Activated CD4-positive, alpha-beta T cell treated with anti-CD3 and anti-CD28 coated beads for 4 hours (primary cell): Measurements from ENCODE around the gene BLID.

Experiments used
- DNase-seq, 2 donors: peaks; one replicate each; pipeline ENCODE4 v3.0.0-alpha.2; 2020

Gene BLID, protein sequence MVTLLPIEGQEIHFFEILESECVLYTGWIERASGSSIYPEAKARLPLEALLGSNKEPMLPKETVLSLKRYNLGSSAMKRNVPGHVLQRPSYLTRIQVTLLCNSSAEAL

DNA sequence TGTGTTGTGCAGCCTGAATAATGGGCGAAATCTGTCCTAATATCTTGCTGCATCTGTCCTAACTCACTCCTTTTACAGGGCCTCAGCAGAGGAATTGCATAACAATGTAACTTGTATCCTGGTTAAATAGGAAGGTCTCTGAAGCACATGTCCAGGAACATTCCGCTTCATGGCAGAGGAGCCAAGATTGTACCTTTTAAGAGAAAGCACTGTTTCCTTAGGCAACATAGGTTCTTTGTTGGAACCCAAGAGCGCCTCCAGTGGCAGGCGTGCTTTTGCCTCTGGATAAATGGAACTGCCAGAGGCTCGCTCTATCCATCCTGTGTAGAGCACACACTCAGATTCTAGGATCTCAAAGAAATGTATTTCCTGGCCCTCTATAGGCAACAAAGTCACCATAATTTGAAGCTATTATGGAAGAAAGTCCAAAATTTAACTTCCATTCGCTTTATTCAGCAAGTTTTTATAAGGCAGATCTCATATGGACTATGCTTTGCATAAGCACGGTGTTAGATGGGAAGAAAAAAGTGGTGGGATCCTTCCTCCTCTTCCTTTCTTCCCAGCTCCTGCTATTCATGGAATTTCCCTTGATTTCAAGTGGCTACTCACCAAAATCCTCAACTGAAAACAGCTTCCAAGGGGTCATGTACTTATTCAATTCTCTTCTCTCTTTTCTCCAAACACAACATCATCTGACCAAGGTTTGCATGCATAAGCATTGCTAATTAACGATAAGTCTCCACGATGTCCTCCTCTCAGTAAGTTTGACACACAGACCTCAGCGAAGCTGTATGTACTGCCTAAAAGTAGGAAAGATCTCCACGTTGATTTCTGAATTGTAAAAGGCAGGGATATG is at the start of gene BLID:
BLID (minus strand) TSS at position 692 of the 856 bp plus-strand sequence; CDS start at position 399, 293 bp downstream.
- no peak for DNase-seq

DNA sequence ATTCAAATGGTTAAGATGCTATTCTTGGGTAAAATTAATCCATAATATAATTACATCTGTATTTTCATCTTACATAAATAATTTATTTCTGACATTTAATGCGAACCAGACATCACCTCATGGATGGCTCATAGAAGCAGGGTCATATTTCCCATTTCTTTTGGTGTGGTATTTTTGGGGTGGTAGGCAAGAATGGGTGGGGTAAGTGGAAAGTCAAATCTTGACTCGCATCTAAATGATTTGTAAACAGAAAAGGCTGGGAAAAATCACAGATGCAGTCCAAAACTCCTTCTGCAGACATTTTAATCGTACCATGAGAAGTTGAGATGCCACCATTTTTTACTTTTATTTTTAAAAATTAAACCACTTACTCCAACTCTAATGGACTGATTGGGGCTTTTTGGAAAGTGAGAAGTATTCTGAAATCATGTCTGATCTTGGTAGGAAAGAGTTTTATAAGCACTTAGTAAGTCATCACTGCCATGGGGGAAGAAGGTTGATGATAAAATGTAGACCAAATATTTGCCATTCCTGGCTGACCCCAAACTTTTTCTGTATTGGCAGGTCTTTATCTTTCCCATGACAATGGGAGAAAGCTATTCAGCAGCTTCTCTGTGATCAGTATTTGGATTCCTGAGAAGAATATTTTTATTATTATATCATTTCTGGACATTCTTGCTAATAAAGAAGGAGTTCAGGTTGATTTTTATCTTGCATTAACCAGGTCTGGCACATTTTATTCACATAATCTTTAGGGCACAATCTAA is 47.2 kb upstream of the BLID start:
- DNase-seq = no peak

DNA sequence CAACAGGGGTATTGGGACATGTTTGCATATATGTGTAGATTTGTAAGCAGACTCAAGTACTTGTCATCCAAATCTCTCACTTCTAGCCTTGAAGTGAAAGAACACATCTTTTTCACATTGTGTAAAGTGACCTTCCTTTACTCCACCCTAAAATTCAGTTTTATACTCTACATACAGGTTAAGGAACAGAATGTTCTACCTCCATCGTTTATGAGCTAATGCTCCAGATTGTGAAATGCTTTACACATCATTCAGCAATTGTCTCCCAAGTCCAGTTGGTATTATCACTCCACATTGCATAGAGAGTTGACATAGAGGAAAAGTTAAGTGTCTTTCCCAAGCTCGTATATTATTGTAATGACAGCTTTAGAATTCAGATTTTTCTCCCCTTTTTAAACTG is 46.1 kb upstream of the BLID start:
- no peak for DNase-seq

DNA sequence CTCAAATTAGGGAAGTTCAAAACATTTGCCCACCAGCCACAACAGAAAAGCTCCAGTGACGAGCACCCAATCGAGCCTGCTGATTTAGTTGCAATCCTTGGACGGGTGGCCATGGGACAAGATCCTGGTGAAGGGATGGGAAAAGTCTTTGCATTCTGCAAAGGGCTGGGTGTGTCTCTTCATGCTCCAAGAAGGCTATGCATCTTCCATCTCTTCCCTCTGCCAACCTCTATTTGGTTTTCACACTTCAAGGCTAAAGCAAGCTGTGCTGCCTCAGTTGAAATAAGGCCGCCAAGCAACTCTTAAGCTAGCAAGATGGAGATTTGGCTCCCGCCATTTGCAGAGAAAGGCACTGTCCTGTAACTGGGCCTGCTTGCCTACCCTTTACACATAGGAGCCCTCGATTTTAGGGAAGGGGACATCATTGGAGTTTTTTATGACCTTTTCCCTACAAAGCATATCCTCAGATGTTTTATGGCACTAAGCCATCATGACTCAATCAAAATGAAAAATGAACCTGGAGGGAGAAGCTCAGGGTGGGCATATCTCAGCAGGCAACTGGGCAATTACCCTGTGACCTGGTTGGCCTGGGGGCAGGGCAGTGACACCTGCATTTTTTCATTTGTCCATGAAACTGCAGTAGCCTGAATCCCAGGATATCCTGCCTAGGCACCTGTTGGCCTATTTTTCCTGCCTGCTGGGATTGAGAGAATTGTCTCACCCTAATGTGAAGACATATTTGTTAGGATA is 45.0 kb upstream of the BLID start:
- no peak for DNase-seq

DNA sequence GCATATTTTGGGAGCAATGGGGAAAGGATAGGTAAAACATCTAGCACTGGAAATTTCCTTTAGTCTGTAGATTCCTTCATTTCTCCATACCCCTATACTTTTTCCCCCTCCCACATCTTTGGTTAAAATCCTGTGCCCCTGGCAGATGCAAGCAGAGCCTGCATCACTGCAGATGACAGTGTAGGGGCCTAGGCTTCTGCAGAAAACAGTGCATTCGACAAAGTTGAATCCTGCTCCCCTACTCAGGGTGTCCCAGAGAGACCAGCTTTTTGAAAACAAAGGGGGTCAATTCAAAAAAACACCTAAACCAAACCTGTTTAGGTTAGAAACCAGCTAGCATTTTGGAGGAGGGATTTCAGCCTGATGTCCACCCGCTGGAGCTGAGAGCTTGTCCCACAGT is 43.8 kb upstream of the BLID start:
- no peak for DNase-seq

DNA sequence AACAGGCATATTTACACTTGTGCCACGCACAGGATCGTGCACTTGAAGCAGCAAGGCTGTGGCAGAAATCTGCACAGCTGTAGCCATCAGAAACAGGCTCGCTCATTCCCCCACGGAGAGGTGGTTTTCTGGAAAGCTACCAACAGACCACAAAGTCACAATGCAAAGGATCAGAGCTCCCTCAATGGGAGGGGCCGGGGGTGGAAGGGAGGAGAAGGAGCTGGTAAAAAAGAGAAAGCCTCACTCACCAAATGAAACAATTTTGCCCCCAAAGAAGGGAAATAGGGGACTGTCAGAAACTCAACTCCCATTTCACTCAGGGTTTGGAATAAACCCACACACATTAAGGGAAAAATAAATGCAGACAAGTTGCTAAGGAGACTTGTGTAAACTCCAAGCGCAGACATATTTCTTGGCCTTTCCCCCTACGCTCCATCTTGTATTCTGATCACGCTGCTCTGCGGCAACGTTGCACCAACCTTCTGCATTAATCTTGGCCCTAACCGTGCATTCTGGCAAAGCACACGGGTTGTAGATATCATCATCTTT is 43.2 kb upstream of the BLID start:
- no peak for DNase-seq

DNA sequence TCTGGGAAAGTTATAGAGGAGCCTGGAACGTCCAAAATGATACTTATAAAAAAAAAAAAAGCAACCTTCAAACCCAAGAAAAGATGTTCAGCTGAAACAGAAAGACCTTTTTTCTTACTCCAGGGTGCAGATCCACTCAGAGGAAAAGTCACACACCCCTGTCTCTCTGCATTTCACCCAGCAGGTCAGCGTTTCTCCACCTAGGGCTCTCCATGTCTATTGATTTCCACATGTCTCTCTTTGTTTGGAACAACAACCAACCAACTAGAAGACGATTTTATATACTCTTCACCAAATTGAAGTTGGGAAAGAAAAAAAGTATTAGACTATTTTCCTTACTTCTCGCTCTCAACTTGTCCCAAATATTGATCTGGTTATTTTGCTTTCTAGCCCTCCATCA is 42.2 kb upstream of the BLID start:
- no peak for DNase-seq

DNA sequence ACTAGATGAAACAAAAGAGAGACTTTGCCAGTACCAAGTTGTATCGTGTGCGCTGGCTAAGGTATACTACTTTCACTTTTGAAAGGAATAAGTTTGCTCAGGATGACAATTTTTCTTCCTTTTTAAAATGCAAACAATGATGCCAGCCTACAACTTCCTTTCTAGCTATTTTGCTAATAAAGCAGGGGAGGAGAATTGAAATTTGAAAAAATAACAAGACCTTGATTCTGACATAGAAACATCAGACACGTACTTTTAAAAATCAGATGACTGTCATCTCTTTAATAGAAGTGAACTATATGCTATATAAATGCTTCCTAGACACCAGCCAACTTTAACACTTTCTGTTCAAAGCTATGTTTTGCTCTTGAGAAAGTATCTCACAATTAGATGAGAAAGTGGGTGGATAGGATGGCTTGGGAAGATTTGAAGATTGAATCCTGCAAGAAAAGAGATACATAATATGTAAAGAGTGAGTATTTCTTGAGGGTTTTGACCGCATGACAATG is 41.7 kb upstream of the BLID start:
- DNase-seq = no peak

DNA sequence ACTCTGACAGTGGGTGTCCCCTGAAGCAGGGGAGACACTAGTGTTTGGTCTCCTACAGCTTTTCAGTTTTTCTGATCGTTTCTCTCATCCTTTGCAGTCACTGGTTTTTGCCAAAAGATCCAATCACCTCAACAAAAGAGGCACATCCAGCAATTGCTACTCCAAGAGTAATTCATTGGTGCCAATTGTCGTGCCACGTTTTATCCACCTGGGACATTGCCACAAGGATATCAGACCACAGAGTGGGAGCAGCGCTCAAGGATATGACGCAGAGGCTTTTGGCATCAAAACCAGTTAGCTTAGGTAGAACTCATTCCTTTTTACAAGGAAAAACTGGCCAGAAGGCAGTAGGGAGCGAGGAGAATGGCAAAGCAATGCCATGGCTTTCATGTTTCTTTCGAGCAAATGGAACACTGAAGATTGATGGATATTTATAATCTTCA is 40.9 kb upstream of the BLID start:
- DNase-seq = no peak

DNA sequence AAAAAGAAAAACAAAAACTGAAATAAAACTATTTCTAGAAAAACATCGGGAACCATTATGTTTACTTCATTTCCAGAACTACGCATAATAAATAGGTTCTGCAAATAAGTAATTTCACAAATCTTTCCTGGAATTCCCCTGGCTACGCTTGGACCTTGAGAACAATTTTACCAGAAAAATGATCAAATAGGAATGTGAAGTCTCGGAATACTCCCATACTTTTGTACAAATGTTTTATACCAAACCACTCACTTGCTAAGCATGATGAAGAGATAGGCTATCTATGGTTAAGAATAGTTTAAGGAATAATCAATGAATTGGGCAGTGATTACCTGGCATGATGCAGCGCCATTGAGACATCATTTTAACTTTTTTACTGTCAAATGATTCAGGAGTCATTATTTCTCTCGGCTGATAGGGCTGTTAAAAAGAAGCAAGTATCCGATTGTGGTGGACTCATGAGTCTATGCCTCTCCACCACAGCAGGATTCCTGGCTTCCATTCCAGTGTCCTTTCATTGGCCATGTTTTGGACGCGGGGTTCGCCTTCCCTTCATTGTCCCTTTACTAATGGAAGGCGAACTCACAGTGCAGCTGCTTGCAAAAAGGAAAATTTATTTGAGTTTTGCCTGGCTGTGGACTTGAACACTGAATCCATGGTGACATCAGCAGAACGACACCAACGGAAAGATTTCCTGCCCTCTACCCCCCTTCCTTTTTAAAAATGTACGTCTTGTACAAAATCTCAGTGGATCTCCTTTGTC is 39.9 kb upstream of the BLID start:
- DNase-seq = no peak

DNA sequence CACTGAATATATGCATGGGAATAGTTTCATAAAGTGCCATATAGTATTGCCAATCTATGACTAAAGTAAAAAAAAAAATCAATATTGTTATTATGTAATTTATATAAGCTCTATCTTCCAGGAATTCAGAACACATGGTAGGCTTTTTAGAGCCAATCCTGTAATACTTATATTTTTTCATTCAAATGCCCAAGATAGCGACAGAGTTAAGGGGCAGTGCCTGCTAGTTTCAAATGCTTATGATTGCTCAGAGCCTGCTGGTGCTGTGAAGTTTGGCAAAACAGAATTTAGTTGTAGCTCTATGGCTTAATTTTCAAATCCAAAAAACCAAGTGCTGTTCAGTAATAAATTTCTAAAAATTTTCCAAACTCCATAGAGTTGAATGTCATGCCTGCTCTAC is 39.0 kb upstream of the BLID start:
- DNase-seq = no peak

DNA sequence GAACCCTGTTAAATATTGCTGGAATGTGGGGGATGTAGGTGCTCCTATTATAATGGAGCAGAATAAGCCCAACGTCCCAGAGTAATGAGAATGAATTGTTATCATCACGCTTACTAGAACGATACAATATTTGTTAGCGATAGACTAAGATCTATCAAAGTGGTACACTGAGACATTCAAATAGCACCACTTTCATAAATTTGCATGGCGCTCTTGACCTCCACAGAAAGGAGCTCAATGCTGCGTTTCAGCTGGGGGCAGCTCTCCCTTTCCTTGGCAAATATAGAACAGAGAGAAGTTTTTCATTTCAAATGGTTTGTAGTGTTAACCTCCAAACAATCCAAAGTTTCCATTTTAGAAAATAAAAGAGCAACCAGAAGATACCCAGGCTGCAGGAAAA is 38.2 kb upstream of the BLID start:
- no peak for DNase-seq

DNA sequence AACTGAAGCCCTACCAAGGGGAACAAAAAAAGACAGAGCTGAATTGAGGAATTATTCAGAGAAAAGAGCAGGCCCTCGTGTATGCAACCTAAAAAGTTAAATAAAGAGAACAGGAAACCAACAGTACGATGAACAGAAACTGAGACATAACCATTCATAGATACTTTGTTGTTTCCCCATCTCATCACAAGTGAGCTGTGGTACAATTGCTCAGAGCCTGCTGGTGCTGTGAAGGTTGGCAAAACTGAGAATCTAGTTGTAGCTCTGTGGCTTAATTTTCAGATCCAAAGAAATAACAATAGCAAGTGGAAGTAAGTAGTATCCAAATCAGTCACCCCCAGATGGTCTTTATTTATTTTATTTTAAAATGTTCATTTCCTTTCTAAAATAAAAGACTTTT is 37.7 kb upstream of the BLID start:
- DNase-seq = no peak

DNA sequence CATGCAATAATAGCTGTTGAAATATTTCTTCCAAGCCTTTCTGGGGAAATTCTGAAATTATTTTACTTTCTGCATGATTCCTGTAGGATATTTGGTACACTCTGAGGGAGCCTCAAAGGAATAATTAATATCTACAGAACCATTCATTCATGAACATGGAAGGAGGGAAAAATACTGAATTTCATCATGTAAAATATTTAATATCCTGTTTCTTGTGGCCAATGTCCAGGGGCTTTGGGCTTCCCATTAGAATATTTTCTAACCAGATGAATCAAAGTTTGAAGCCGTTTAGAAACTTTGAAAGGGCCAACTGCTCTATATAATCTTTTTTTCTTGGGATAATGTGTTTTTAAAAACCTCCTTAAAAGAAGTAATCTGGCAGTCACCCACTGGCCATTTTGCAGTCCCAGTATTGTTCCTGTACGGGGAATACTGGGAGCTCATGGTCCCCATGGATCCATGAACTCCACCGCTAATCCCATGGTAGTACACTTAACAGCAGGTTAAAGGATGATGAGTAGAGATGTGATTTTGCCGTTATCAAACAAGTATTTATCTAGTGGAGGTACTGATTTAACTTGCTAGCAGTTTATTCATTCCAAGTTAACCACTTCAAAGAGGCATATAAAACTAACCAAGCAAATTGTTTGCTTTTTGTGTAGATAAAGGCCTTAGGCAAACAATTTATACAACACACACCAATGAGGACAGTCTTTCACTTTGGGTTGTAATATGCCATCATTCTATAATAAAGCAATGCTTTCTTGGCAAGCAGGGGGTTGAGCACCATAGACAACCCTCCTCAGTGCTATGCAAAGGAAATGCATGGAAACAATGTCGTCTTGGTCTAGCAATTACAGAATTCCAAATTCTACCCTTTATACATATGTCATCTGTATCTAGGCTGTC is 34.5 kb upstream of the BLID start:
- no peak for DNase-seq

DNA sequence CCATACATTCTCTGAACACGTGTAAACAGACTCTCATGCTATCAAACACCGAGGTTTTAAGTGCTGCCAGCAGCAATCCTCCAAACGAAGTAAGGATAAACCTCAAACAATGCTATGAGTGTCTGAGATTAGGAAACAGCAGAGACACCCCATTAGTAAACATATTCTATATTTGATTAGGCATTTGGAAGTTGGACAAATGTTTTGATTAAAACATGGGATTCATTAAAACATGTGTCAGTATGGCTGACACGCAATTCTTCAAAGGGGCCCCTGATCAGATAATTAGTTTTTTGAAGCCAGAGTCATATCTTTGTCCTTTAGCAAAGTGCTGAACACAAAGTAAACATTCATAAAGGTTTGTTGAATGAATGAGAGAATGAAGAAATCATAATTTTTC is 33.2 kb upstream of the BLID start:
- no peak for DNase-seq

DNA sequence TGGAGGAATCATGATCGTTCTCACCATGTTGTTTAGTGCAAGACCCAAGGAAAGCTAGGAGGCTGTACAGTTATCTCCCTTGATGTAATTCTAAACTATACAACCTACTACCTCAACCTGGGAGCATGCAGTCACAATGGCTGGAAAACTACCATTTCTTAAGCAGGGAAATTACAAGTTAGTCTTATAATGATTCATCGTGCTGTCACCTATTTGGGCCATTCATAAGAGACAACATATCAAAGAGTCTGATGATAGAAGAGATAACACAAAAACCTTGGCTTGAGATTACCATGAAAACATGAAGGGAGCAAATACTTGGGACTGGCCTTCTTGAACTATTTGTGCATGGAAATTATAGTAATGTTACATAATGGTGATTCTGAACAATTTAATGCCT is 30.5 kb upstream of the BLID start:
- no peak for DNase-seq

DNA sequence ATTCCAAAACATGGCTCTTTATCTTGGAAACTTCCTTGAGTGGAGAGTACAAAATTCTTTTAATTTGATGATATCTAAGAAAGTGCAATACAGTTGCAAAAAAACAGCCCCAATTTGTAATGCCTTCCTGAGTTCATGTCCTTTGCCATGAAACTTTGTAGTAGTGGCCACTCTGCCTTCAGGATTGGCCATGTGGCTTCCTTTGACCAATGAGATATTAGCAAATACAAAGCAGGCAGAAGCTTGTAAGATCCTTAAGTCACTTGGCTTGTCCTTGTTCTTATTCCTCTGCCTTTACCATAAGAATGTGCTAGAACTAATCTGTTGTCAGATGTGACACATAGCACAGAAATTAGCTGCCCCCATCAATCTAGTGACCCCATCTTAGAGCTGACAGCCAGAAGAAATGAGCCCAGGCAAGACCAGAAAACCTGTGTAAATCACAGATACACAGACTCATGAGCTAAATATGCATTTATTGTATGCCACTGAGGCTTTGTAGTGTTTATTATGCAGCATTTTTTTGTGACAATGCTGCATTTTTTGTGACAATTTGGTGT is 29.8 kb upstream of the BLID start:
- DNase-seq = no peak

DNA sequence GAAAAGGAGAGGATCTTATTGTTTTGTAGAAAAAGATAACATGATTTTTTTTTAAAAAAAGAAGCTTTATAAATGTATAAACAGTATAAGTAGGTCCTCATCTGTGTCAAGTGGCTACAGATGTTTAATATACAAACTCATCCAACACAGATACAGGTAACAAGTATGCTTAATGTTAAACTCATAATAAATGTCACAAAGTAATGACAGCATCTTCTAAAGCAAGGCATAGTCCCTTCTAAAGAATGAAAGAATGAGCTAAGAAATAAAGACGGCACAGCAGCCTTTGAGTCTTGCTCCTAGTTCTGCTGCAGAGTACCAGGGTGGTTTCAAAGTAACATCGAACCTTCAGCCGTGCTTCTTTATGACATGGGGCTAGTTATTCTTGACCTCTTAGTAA is 28.7 kb upstream of the BLID start:
- DNase-seq = no peak

DNA sequence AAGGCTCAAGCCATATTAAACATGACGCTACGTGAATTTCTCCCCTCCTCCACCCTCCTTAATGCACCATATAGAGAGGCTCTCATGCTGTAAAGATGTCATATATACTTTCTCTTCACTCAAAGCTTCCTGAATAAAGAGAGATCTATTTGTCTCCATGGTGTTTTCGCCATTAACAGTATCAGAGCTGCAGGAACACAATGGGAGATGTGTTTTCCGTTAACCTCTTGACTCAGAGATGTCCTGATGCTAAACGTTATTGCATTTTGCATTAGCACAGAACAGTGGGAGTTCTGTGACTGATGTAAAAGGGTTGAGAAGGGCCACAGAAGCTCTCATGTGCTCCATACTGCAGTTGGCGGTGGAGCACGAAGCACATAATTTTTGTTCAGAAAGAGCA is 25.7 kb upstream of the BLID start:
- no peak for DNase-seq

DNA sequence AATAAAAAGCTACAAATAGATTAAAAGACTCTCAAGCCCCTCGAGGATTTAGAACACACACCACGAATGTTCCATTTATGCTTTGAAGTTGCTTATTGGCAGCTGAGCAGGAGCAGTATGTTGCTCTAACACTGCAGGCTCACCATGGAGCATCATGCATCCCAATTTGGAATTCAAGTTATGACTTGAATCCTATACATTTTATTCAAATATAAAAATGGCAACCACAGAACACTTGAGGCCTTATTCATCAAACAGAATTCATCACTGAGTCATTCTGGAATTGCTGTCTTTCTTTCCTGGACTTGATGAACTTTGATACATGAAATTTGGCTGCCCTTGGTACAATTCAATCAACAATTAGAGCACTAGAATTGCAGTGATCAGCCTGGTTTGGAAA is 24.5 kb upstream of the BLID start:
- no peak for DNase-seq

DNA sequence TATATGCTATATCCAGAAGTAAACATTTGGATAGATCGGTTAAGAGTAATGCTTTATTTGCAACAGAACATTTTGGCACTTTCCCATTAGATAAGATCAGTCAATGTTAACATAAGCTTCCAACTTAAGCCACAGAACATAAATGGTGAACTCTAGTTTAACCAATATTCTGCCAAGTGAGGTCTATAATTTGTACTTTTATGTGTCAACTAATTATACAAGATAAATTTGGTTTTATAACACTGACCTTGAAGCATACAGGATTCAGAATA is 23.5 kb upstream of the BLID start:
- no peak for DNase-seq
